Ascending aorta (tissue), 2 donors: ENCODE data around the gene FOXC1. TPM values are rescaled to one million over a fixed set of nuclear protein-coding genes. Genes with fewer than 3 reads are reported as not detected.
A peak's percentile ranks its signal among the peaks of the same experiment; 100 is the strongest.

ENCODE experiments used
- DNase-seq, 2 donors: peaks; one replicate each; pipeline ENCODE4 v3.0.0-alpha.2; 2019; ENCODE audit warnings: low spot score in 2 of 2
- H3K27ac ChIP-seq, 2 donors: fragments of 200-600 bp; sonication (generic); one replicate each; pipeline ENCODE4 v1.5.1; 2016 to 2017; ENCODE audit warnings: mild to moderate bottlenecking in 1 of 2
- H3K27me3 ChIP-seq: fragments of 200-600 bp; sonication (generic); one replicate; pipeline ENCODE4 v1.5.1; 2017
- H3K36me3 ChIP-seq, 2 donors: fragments of 200-600 bp; sonication (generic); one replicate each; pipeline ENCODE4 v1.5.1; 2016
- H3K4me1 ChIP-seq, 2 donors: fragments of 200-600 bp; sonication (generic); one replicate each; pipeline ENCODE4 v1.5.1; 2016 to 2017; ENCODE audit warnings: mild to moderate bottlenecking in 1 of 2
- H3K4me3 ChIP-seq, 2 donors: fragments of 200-600 bp; sonication (generic); one replicate each; pipeline ENCODE4 v1.5.1; 2016 to 2017; ENCODE audit warnings: mild to moderate bottlenecking in 1 of 2
- H3K9me3 ChIP-seq, 2 donors: fragments of 200-600 bp; sonication (generic); one replicate each; pipeline ENCODE4 v1.5.1; 2016
- CTCF ChIP-seq, 3 experiments: fragments of 200-600 bp in 2 of 3; fragments of 450-650 bp in 1 of 3; sonication (generic) in 2 of 3; IDR thresholded peaks; one replicate each; pipeline ENCODE4 v1.5.1; 2016 to 2019; ENCODE audit warnings: antibody characterized with exemption in 3 of 3, mild to moderate bottlenecking in 1 of 3, moderate library complexity in 1 of 3
- intact Hi-C: fragments of 100-400 bp; cut with DNase I; formaldehyde crosslinking; loops from one replicate; pipeline ENCODE4 v1.15.1; 2023
- total RNA-seq: library from RNA; depleted of rRNA; stranded (reverse); fragments of >200 nt; gene quantifications from one replicate; pipeline ENCODE4 v1.1.0, GENCODE V29; 2016

The FOXC1 gene
- total RNA-seq, 1 donor from 2014 or later, result 125 TPM

DNA sequence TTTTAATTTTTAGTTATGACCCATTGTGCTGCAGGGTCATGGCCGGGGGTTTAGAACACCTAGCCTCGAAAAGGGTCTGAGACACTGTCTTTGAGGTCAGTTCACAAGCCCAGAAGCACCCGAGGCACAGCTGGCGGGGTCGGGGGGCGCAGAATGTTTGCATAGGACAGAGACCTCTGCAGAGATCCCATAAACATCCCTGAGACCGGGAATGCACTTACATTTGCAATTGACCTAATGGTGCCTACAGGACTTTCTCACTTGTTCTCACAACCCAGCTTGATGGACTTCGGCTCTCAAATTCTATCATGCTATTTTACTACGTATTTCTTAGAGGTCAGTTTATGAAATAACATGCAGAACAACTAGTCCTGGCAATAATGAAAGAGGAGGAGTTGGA is 33.5 kb upstream of the FOXC1 start:
- Histone ChIP-seq H3K9me3 (peaks cover 0 to 9% of the 10 kb centered on the region in 2 donors), H3K4me3 (peak overlapping the region in 1 of 2 donors; percentile 56), H3K27ac (peak overlapping the region; percentile 84 to 87), H3K27me3 (no peaks in the 10 kb centered on the region), H3K36me3 (no peaks in the 10 kb centered on the region), H3K4me1 (peaks cover 8 to 18% of the 10 kb centered on the region in 2 donors)
- intact Hi-C loops, result no loop called here
- DNase-seq, result no peak
- no peak for TF ChIP-seq CTCF (IDR thresholded peaks at IDR 0.05)

- no peak for DNase-seq
- no peak for TF ChIP-seq CTCF (IDR thresholded peaks at IDR 0.05)
- no peak overlapping the region for H3K27ac ChIP-seq
Measured at GRCh38 chr6:1576711-1577110, 33.0 kb upstream of the FOXC1 start.

GRCh38 chr6:1577146-1577680 is 32.5 kb upstream of the FOXC1 start:
- intact Hi-C loops, result no loop called here

More at GRCh38 chr6:1576711-1577110, 33.0 kb upstream of the FOXC1 start:
- peaks cover 8 to 18% of the 10 kb centered on the region in 2 donors for H3K4me1 ChIP-seq
- no peaks in the 10 kb centered on the region for H3K36me3 ChIP-seq
- H3K9me3 ChIP-seq, result peaks cover 0 to 3% of the 10 kb centered on the region in 2 donors
- H3K4me3 ChIP-seq, result no peak overlapping the region
- intact Hi-C loops, result no loop called here
- no peaks in the 10 kb centered on the region for H3K27me3 ChIP-seq

DNA sequence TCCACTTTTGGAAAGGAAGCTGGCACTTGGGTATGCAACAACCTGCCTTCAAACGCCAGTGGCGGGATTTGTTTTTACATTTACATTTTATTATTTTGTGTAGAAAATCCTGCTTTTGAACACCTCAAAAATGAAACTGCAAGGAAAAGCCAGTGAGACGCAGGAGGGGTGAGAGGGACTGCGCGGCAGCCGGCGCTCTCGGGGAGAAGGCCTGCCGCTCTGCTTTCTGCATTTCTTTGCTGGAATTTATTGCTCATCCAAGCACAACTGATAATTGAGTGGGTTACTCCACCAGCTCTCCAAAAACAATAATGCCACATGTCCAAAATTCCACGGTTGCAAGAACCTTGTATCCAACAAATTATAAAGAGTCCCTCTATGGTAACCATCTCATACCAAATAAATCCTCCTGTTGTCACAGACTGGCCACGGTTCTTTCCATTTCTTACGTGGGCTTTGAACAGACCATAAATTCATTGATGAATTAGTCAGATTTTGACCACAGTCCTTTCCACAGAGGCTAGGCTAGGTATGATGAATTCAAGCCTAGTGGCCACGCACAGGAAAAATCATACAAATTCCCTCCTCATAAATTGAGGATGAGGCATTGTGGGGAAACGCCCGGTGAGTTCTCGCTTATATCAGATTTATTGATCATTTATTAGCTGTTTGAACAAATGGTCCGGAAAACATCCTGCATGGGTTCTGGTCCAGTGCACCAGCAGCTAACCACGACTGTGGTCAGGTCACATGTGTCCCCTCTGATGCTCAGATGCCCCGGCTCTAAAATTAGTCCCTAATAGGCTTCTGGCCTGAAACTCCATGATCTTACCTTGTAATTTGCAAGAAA is 31.6 kb upstream of the FOXC1 start:
- H3K4me3 ChIP-seq, result no peak overlapping the region
- H3K27ac ChIP-seq, result no peak overlapping the region
- no peaks in the 10 kb centered on the region for H3K9me3 ChIP-seq
- H3K4me1 ChIP-seq, result peaks cover 8 to 18% of the 10 kb centered on the region in 2 donors
- no peaks in the 10 kb centered on the region for H3K36me3 ChIP-seq
- H3K27me3 ChIP-seq, result no peaks in the 10 kb centered on the region
- DNase-seq, result no peak
- no peak for TF ChIP-seq CTCF (IDR thresholded peaks at IDR 0.05)
- intact Hi-C loops, result no loop called here

More at GRCh38 chr6:1577146-1577680, 32.5 kb upstream of the FOXC1 start:
- no peak for DNase-seq
- H3K27me3 ChIP-seq, result no peaks in the 10 kb centered on the region
- no peak overlapping the region for H3K27ac ChIP-seq
- H3K9me3 ChIP-seq, result no peaks in the 10 kb centered on the region
- peaks cover 8 to 18% of the 10 kb centered on the region in 2 donors for H3K4me1 ChIP-seq
- no peak for TF ChIP-seq CTCF (IDR thresholded peaks at IDR 0.05)
- no peak overlapping the region for H3K4me3 ChIP-seq
- H3K36me3 ChIP-seq, result no peaks in the 10 kb centered on the region

DNA sequence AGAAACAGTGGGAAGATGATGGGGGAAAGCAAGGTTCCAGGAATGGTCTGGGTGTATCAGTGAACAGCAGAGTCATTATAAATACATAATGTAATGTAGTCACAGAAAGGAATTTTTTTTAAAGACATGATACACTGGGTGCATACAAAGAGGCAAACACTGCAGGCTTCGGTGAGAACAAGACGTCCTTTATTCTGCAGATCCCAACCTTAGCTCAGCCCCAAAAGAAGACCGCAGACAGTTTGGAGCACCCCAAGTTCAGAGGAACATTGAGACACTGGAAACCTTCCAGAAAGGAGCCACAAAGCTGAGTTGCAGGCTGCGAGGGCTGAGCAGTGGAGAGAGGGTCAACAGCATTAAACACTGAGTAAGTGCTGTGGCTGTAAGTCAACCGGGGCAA is 30.6 kb upstream of the FOXC1 start:
- H3K27ac ChIP-seq, result no peak overlapping the region
- no peaks in the 10 kb centered on the region for H3K36me3 ChIP-seq
- intact Hi-C loops, result no loop called here
- no peak overlapping the region for H3K4me3 ChIP-seq
- no peaks in the 10 kb centered on the region for H3K27me3 ChIP-seq
- peaks cover 8 to 18% of the 10 kb centered on the region in 2 donors for H3K4me1 ChIP-seq
- TF ChIP-seq CTCF (IDR thresholded peaks at IDR 0.05), result no peak
- no peak for DNase-seq
- H3K9me3 ChIP-seq, result no peaks in the 10 kb centered on the region
